Smooth muscle cell (in vitro differentiated cells): Measurements from ENCODE around the gene PLP1. TPM values are rescaled to one million over a fixed set of nuclear protein-coding genes. Genes with fewer than 3 reads are reported as not detected.

Experiments used
- DNase-seq: peaks from one replicate; lab custom pipeline; 2025; ENCODE audit not compliant: unreplicated experiment; lab: John Stamatoyannopoulos, UW
- H2AFZ ChIP-seq: fragments of 200-600 bp; sonication (generic); 2 replicates; pipeline ENCODE4 v1.6.0; 2016; ENCODE audit warnings: antibody characterized with exemption, low read depth, mild to moderate bottlenecking
- H3F3A ChIP-seq: fragments of 200-600 bp; sonication (generic); 2 replicates; pipeline ENCODE4 v1.6.0; 2017; ENCODE audit warnings: antibody characterized with exemption, low read depth
- H3K27ac ChIP-seq: fragments of 200-600 bp; sonication (generic); 2 replicates; pipeline ENCODE4 v1.5.1; 2016; ENCODE audit warnings: low read depth, mild to moderate bottlenecking
- H3K27me3 ChIP-seq: fragments of 200-600 bp; sonication (generic); 2 replicates; pipeline ENCODE4 v1.6.1; 2016; ENCODE audit warnings: low read depth, mild to moderate bottlenecking
- H3K36me3 ChIP-seq: fragments of 200-600 bp; sonication (generic); 2 replicates; pipeline ENCODE4 v1.5.1; 2016; ENCODE audit warnings: low read depth
- H3K4me1 ChIP-seq: fragments of 200-600 bp; sonication (generic); 2 replicates; pipeline ENCODE4 v1.5.1; 2016; ENCODE audit warnings: low read depth
- H3K4me2 ChIP-seq: fragments of 200-600 bp; sonication (generic); 2 replicates; pipeline ENCODE4 v1.6.0; 2016; ENCODE audit warnings: mild to moderate bottlenecking
- H3K4me3 ChIP-seq: fragments of 200-600 bp; sonication (generic); 2 replicates; pipeline ENCODE4 v1.5.1; 2016; ENCODE audit warnings: mild to moderate bottlenecking
- H3K79me2 ChIP-seq: fragments of 200-600 bp; sonication (generic); 2 replicates; pipeline ENCODE4 v1.6.0; 2016; ENCODE audit warnings: low read depth, mild to moderate bottlenecking
- H3K9ac ChIP-seq: fragments of 200-600 bp; sonication (generic); 2 replicates; pipeline ENCODE4 v1.6.0; 2016; ENCODE audit warnings: low read depth
- H3K9me3 ChIP-seq: fragments of 200-600 bp; sonication (generic); replicated peaks from 2 replicates; pipeline ENCODE4 v1.5.1; 2016; ENCODE audit warnings: low read depth
- H4K20me1 ChIP-seq: fragments of 200-600 bp; sonication (generic); 2 replicates; pipeline ENCODE4 v1.6.0; 2016; ENCODE audit warnings: low read depth
- CTCF ChIP-seq: fragments of 200-600 bp; sonication (generic); IDR thresholded peaks from 2 replicates; pipeline ENCODE4 v1.5.1; 2017; ENCODE audit warnings: borderline replicate concordance, mild to moderate bottlenecking, antibody characterized with exemption; ENCODE audit not compliant: insufficient read depth, poor library complexity, severe bottlenecking
- WGBS: methylation state at CpG from one replicate; pipeline ENCODE4 v1.1.7; 2016; ENCODE audit warnings: low lambda C conversion rate; 5-methylcytosine and 5-hydroxymethylcytosine counted together
- polyA plus RNA-seq: library from polyadenylated mRNA; unstranded; fragments of >200 nt; fragmentation: Nextera tagmentation; extraction: Ambion mirVana; gene quantifications from 2 replicates; pipeline ENCODE4 v1.2.1, GENCODE V29; 2016
- total RNA-seq: library from RNA; depleted of rRNA; stranded (reverse); fragments of >200 nt; gene quantifications from 2 replicates; pipeline ENCODE4 v1.2.3, GENCODE V29; 2014

The PLP1 gene
- total and polyA plus RNA-seq, 2 experiments from 2014 or later, result not detected

DNA sequence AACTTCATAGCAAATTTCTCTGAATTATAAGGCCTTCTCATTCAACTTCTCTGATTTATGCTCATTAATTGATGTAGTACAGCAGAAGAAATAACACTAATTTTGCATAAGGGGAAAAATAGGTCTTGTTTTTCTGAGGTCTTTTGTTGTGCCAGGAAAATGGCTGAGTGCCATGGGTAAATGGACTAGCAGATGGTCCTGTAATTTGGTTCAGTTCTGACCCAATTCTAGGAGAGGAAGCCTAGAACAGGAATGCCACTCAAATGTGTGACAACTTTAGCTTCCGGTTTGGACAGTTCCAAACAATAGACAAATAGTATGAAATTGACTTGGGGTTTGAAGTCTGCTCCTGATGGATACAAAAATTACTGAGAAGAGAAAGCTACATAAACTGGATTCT lies 49.2 kb downstream of the PLP1 start:
- no peak overlapping the region for H3K9ac ChIP-seq
- no peaks in the 10 kb centered on the region for H3K4me1 ChIP-seq
- TF ChIP-seq CTCF, result no peak
- H2AFZ ChIP-seq, result no peak overlapping the region
- H3K4me3 ChIP-seq, result no peak overlapping the region
- H3K9me3 ChIP-seq, result no peaks in the 10 kb centered on the region
- DNase-seq, result no peak
- H3K27ac ChIP-seq, result no peak overlapping the region
- WGBS, result 100% methylated on average over 1 of the region's 1 CpG
- H3K36me3 ChIP-seq, result no peaks in the 10 kb centered on the region
- no peaks in the 10 kb centered on the region for H3K79me2 ChIP-seq
- H4K20me1 ChIP-seq, result no peaks in the 10 kb centered on the region
- no peaks in the 10 kb centered on the region for H3F3A ChIP-seq
- peaks cover 41% of the 10 kb centered on the region for H3K27me3 ChIP-seq
- no peak overlapping the region for H3K4me2 ChIP-seq

GRCh38 chrX:103828529-103828928 lies 51.9 kb downstream of the PLP1 start:
- TF ChIP-seq CTCF, result no peak
- Histone ChIP-seq H3K9ac (no peak overlapping the region), H3K4me1 (peaks cover 2% of the 10 kb centered on the region), H2AFZ (no peak overlapping the region), H3K36me3 (no peaks in the 10 kb centered on the region), H3K4me3 (no peak overlapping the region), H4K20me1 (no peaks in the 10 kb centered on the region), H3K27me3 (peaks cover 58% of the 10 kb centered on the region), H3K79me2 (no peaks in the 10 kb centered on the region), H3K9me3 (no peaks in the 10 kb centered on the region), H3F3A (no peaks in the 10 kb centered on the region), H3K27ac (no peak overlapping the region), H3K4me2 (no peak overlapping the region)
- no peak for DNase-seq
- WGBS, result 73% methylated on average over 2 of the region's 2 CpGs

DNA sequence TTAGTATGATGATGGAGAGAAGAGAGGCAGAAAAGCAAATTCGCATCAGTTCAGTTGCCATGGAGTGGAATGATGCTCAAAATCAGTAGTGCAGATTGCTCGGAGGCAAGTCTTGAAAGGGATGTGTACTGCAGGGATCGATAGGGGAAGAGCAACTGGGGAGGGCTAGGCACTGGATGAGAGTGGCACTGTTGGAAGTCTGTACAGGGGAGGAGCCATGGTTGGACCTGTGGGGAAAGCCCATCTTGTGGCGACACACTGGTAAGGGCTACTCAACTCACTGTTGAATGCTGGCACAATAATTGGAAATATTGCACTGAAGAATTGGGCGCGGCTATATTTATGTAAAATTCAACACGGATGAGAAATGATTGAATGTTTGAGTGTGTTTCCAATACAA lies 54.2 kb downstream of the PLP1 start:
- Histone ChIP-seq H4K20me1 (no peaks in the 10 kb centered on the region), H3K9me3 (no peaks in the 10 kb centered on the region), H3K4me1 (peaks cover 2% of the 10 kb centered on the region), H3K4me3 (no peak overlapping the region), H3K79me2 (no peaks in the 10 kb centered on the region), H3K36me3 (no peaks in the 10 kb centered on the region), H3K4me2 (no peak overlapping the region), H3K9ac (no peak overlapping the region), H3F3A (no peaks in the 10 kb centered on the region), H3K27ac (no peak overlapping the region), H2AFZ (no peak overlapping the region), H3K27me3 (peaks cover 62% of the 10 kb centered on the region)
- DNase-seq, result no peak
- WGBS, result 87% methylated on average over 7 of the region's 7 CpGs
- TF ChIP-seq CTCF, result no peak

DNA sequence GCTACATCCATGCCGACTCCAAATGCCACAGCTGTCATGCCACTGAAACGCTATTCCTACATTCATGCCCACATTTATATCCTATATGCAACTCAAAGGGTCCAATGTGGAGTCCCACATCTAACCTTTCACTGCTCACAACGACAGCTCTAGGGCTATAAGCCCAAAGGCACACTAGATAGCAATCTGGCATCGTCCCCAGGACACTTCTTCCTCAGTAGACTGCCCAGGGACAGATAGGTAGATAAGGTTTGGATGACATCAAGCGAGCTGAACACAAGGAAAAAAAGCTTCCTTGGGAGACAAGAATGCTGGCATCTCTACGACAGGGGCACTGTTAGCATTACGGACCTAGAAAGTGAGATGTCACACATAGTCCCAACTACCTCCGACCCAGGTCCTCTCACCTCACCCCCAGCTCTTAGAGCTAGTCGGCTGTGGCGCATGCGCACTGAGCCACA lies 54.7 kb downstream of the PLP1 start:
- peak overlapping the region; percentile 72 for H3K4me3 ChIP-seq
- H3K27me3 ChIP-seq, result peaks cover 64% of the 10 kb centered on the region
- 36% methylated on average over 7 of the region's 11 CpGs for WGBS
- peak overlapping the region; percentile 99 for H3K4me2 ChIP-seq
- H3F3A ChIP-seq, result no peaks in the 10 kb centered on the region
- peak overlapping the region; percentile 93 for H2AFZ ChIP-seq
- H3K4me1 ChIP-seq, result peaks cover 2% of the 10 kb centered on the region
- no peak for TF ChIP-seq CTCF
- no peaks in the 10 kb centered on the region for H3K79me2 ChIP-seq
- no peak for DNase-seq
- no peak overlapping the region for H3K9ac ChIP-seq
- no peaks in the 10 kb centered on the region for H3K9me3 ChIP-seq
- H3K27ac ChIP-seq, result no peak overlapping the region
- no peaks in the 10 kb centered on the region for H4K20me1 ChIP-seq
- no peaks in the 10 kb centered on the region for H3K36me3 ChIP-seq
